Testis (tissue), 2 donors: ENCODE data around the gene TIMM13.

Experiments used
- POLR2A ChIP-seq: fragments of 450-650 bp; IDR thresholded peaks from one replicate; pipeline ENCODE4 v1.6.1; 2017; ENCODE audit warnings: antibody characterized with exemption, mild to moderate bottlenecking, moderate library complexity
- TF ChIP-seq, protein P1 (sequence below), 3 experiments: fragments of 450-650 bp in 2 of 3; fragments of 200-600 bp in 1 of 3; sonication (generic) in 1 of 3; IDR thresholded peaks; one replicate each; pipeline ENCODE4 v1.5.1; 2016 to 2019; ENCODE audit warnings: antibody characterized with exemption in 3 of 3, mild to moderate bottlenecking in 2 of 3, moderate library complexity in 1 of 3

- TF ChIP-seq, protein P1, sequence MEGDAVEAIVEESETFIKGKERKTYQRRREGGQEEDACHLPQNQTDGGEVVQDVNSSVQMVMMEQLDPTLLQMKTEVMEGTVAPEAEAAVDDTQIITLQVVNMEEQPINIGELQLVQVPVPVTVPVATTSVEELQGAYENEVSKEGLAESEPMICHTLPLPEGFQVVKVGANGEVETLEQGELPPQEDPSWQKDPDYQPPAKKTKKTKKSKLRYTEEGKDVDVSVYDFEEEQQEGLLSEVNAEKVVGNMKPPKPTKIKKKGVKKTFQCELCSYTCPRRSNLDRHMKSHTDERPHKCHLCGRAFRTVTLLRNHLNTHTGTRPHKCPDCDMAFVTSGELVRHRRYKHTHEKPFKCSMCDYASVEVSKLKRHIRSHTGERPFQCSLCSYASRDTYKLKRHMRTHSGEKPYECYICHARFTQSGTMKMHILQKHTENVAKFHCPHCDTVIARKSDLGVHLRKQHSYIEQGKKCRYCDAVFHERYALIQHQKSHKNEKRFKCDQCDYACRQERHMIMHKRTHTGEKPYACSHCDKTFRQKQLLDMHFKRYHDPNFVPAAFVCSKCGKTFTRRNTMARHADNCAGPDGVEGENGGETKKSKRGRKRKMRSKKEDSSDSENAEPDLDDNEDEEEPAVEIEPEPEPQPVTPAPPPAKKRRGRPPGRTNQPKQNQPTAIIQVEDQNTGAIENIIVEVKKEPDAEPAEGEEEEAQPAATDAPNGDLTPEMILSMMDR (IDR thresholded peaks at IDR 0.05), result no peak
- TF ChIP-seq POLR2A, result no peak
These were observed 39.8 kb downstream of the TIMM13 start for GRCh38 chr19:2387367-2388288.
